Mesenchymal stem cell (in vitro differentiated cells and primary cell): ENCODE data around the gene SYNPR.

Experiments used
- DNase-seq: peaks from one replicate; pipeline ENCODE4 v3.0.0-alpha.2; 2013
- H2AFZ ChIP-seq: one replicate; pipeline ENCODE4 v1.6.1; 2013; ENCODE audit warnings: low read depth, mild to moderate bottlenecking, control low read depth, inconsistent platforms, low read length, moderate library complexity
- H2AK5ac ChIP-seq: 2 replicates; pipeline ENCODE4 v1.6.1; 2013; ENCODE audit warnings: low read length, moderate library complexity, mild to moderate bottlenecking, inconsistent platforms; ENCODE audit not compliant: severe bottlenecking
- H2BK120ac ChIP-seq: one replicate; pipeline ENCODE4 v1.6.1; 2013; ENCODE audit warnings: low read depth, mild to moderate bottlenecking, inconsistent platforms, low read length, moderate library complexity
- H2BK12ac ChIP-seq, 2 experiments: one replicate each; pipeline ENCODE4 v1.6.1; 2013; ENCODE audit warnings: inconsistent platforms in 2 of 2, low read length in 2 of 2, mild to moderate bottlenecking in 2 of 2, moderate library complexity in 2 of 2, control low read depth in 1 of 2
- H2BK15ac ChIP-seq: one replicate; pipeline ENCODE4 v1.6.1; 2013; ENCODE audit warnings: mild to moderate bottlenecking, low read depth, inconsistent platforms; ENCODE audit not compliant: poor library complexity, severe bottlenecking
- H2BK5ac ChIP-seq: 2 replicates; pipeline ENCODE4 v1.6.1; 2013; ENCODE audit warnings: low read depth, mild to moderate bottlenecking, low read length, control low read depth, inconsistent platforms; ENCODE audit not compliant: poor library complexity, severe bottlenecking
- H3K14ac ChIP-seq, 2 experiments: one replicate each; pipeline ENCODE4 v1.6.1; 2013; ENCODE audit warnings: inconsistent platforms in 2 of 2, low read length in 2 of 2, control low read depth in 1 of 2, mild to moderate bottlenecking in 1 of 2, moderate library complexity in 1 of 2
- H3K18ac ChIP-seq, 2 experiments: one replicate each; pipeline ENCODE4 v1.6.1; 2013; ENCODE audit warnings: inconsistent platforms in 2 of 2, low read length in 2 of 2, control low read depth in 1 of 2, low read depth in 1 of 2, mild to moderate bottlenecking in 1 of 2
- H3K23ac ChIP-seq, 2 experiments: one replicate each; pipeline ENCODE4 v1.6.1; 2013; ENCODE audit warnings: inconsistent platforms in 2 of 2, low read length in 2 of 2, mild to moderate bottlenecking in 2 of 2, moderate library complexity in 2 of 2, control low read depth in 1 of 2
- H3K27ac ChIP-seq: 2 replicates; pipeline ENCODE4 v1.5.1; 2013; ENCODE audit warnings: mild to moderate bottlenecking, moderate library complexity, low read length, control low read depth, inconsistent platforms; ENCODE audit not compliant: poor library complexity, severe bottlenecking
- H3K27me3 ChIP-seq, 2 experiments: 2 replicates each; pipeline versions ENCODE4 v1.6.1 to v1.7.0; 2013; ENCODE audit warnings: low read length in 2 of 2, mild to moderate bottlenecking in 2 of 2, moderate library complexity in 2 of 2, control low read depth in 1 of 2, inconsistent platforms in 1 of 2; ENCODE audit not compliant: control insufficient read depth in 1 of 2, insufficient read depth in 1 of 2
- H3K36me3 ChIP-seq, 2 experiments: 2 replicates each; pipeline versions ENCODE4 v1.6.1 to v1.7.0; 2013; ENCODE audit warnings: low read length in 2 of 2, control low read depth in 1 of 2, inconsistent platforms in 1 of 2, low read depth in 1 of 2, mild to moderate bottlenecking in 1 of 2; ENCODE audit not compliant: insufficient read depth in 2 of 2, control insufficient read depth in 1 of 2
- H3K4ac ChIP-seq, 2 experiments: one replicate each; pipeline ENCODE4 v1.6.1; 2013; ENCODE audit warnings: inconsistent platforms in 2 of 2, low read length in 2 of 2, mild to moderate bottlenecking in 2 of 2, moderate library complexity in 2 of 2, control low read depth in 1 of 2, low read depth in 1 of 2
- H3K4me1 ChIP-seq: 2 replicates; pipeline ENCODE4 v1.6.1; 2013; ENCODE audit warnings: low read depth, low read length, control low read depth; ENCODE audit not compliant: control insufficient read depth, insufficient read depth
- H3K4me2 ChIP-seq: 2 replicates; pipeline ENCODE4 v1.6.1; 2013; ENCODE audit warnings: low read length, mild to moderate bottlenecking, inconsistent platforms; ENCODE audit not compliant: poor library complexity, severe bottlenecking
- H3K4me3 ChIP-seq, 2 experiments: 2 replicates each; pipeline versions ENCODE4 v1.5.1 to v1.7.0; 2013; ENCODE audit warnings: low read length in 2 of 2, mild to moderate bottlenecking in 2 of 2, control low read depth in 1 of 2, low read depth in 1 of 2; ENCODE audit not compliant: insufficient read depth in 1 of 2
- H3K79me1 ChIP-seq: replicated peaks from 2 replicates; pipeline ENCODE4 v1.6.1; 2013; ENCODE audit warnings: mild to moderate bottlenecking, control low read depth, low read length, inconsistent platforms; ENCODE audit not compliant: poor library complexity, severe bottlenecking
- H3K9ac ChIP-seq: 2 replicates; pipeline ENCODE4 v1.7.0; 2013; ENCODE audit warnings: mild to moderate bottlenecking, low read length, moderate library complexity
- H3K9me3 ChIP-seq: 2 replicates; pipeline ENCODE4 v1.7.0; 2013; ENCODE audit warnings: mild to moderate bottlenecking, low read length; ENCODE audit not compliant: control insufficient read depth
- H4K8ac ChIP-seq: one replicate; pipeline ENCODE4 v1.6.1; 2013; ENCODE audit warnings: inconsistent platforms, mild to moderate bottlenecking, low read length, moderate library complexity
- H4K91ac ChIP-seq: one replicate; pipeline ENCODE4 v1.6.1; 2013; ENCODE audit warnings: mild to moderate bottlenecking, low read length, inconsistent platforms
- WGBS: methylation state at CpG from one replicate; pipeline ENCODE4 v1.1.7; 2013; ENCODE audit warnings: mixed read lengths; 5-methylcytosine and 5-hydroxymethylcytosine counted together

The SYNPR gene

GRCh38 chr3:63654211-63654610 is 376.1 kb downstream of the SYNPR start:
- Histone ChIP-seq H3K27ac (no peak overlapping the region), H2BK12ac (no peak overlapping the region), H3K23ac (no peak overlapping the region), H3K4me1 (no peaks in the 10 kb centered on the region), H3K4ac (no peak overlapping the region), H3K9me3 (no peaks in the 10 kb centered on the region), H4K91ac (no peak overlapping the region), H4K8ac (no peak overlapping the region), H2AFZ (no peak overlapping the region), H3K79me1 (no peaks in the 10 kb centered on the region), H2AK5ac (no peak overlapping the region), H2BK5ac (no peak overlapping the region), H2BK120ac (no peak overlapping the region), H3K36me3 (no peaks in the 10 kb centered on the region), H3K14ac (no peak overlapping the region), H2BK15ac (no peak overlapping the region), H3K9ac (no peak overlapping the region), H3K4me3 (no peak overlapping the region), H3K27me3 (no peaks in the 10 kb centered on the region), H3K18ac (no peak overlapping the region), H3K4me2 (no peak overlapping the region)
- WGBS: 65% methylated on average over 4 of the region's 4 CpGs
- no peak for DNase-seq

- no peak overlapping the region for H3K27ac ChIP-seq
- WGBS: 81% methylated on average over 5 of the region's 5 CpGs
- H2AFZ ChIP-seq: no peak overlapping the region
- H3K23ac ChIP-seq: no peak overlapping the region
- H3K4ac ChIP-seq: no peak overlapping the region
- H3K9me3 ChIP-seq: no peaks in the 10 kb centered on the region
- H3K36me3 ChIP-seq: no peaks in the 10 kb centered on the region
- DNase-seq: no peak
- no peaks in the 10 kb centered on the region for H3K79me1 ChIP-seq
- no peak overlapping the region for H4K91ac ChIP-seq
- H3K4me1 ChIP-seq: no peaks in the 10 kb centered on the region
- H3K4me3 ChIP-seq: no peak overlapping the region
- no peak overlapping the region for H3K18ac ChIP-seq
- H2AK5ac ChIP-seq: no peak overlapping the region
- no peak overlapping the region for H2BK120ac ChIP-seq
- H3K14ac ChIP-seq: no peak overlapping the region
- H3K4me2 ChIP-seq: no peak overlapping the region
- no peak overlapping the region for H2BK5ac ChIP-seq
- no peak overlapping the region for H4K8ac ChIP-seq
- no peak overlapping the region for H3K9ac ChIP-seq
- no peaks in the 10 kb centered on the region for H3K27me3 ChIP-seq
- no peak overlapping the region for H2BK15ac ChIP-seq
- H2BK12ac ChIP-seq: no peak overlapping the region
These were observed 376.8 kb downstream of the SYNPR start for GRCh38 chr3:63654931-63655330.

GRCh38 chr3:63655519-63655918 is 377.4 kb downstream of the SYNPR start:
- H2AFZ ChIP-seq: no peak overlapping the region
- no peaks in the 10 kb centered on the region for H3K27me3 ChIP-seq
- H3K4me1 ChIP-seq: no peaks in the 10 kb centered on the region
- no peak overlapping the region for H2BK120ac ChIP-seq
- H3K14ac ChIP-seq: no peak overlapping the region
- H2BK5ac ChIP-seq: no peak overlapping the region
- no peak overlapping the region for H3K23ac ChIP-seq
- H2AK5ac ChIP-seq: no peak overlapping the region
- no peak overlapping the region for H3K27ac ChIP-seq
- H4K8ac ChIP-seq: no peak overlapping the region
- no peak overlapping the region for H3K4me2 ChIP-seq
- H3K36me3 ChIP-seq: no peaks in the 10 kb centered on the region
- H2BK12ac ChIP-seq: no peak overlapping the region
- H3K9ac ChIP-seq: no peak overlapping the region
- H4K91ac ChIP-seq: no peak overlapping the region
- no peak overlapping the region for H2BK15ac ChIP-seq
- DNase-seq: no peak
- no peak overlapping the region for H3K4ac ChIP-seq
- H3K9me3 ChIP-seq: no peaks in the 10 kb centered on the region
- no peak overlapping the region for H3K4me3 ChIP-seq
- H3K18ac ChIP-seq: no peak overlapping the region
- WGBS: 52% methylated on average over 3 of the region's 4 CpGs
- no peaks in the 10 kb centered on the region for H3K79me1 ChIP-seq

GRCh38 chr3:63656786-63657185 is 378.7 kb downstream of the SYNPR start:
- Histone ChIP-seq H3K4ac (no peak overlapping the region), H2BK5ac (no peak overlapping the region), H3K23ac (no peak overlapping the region), H4K8ac (no peak overlapping the region), H3K9me3 (no peaks in the 10 kb centered on the region), H3K27ac (no peak overlapping the region), H3K4me2 (no peak overlapping the region), H3K9ac (peak overlapping the region; percentile 70), H2BK15ac (no peak overlapping the region), H2AFZ (no peak overlapping the region), H2BK12ac (no peak overlapping the region), H3K14ac (no peak overlapping the region), H2AK5ac (no peak overlapping the region), H3K4me3 (peak overlapping the region in 1 of 2 experiments; percentile 35), H3K36me3 (no peaks in the 10 kb centered on the region), H3K18ac (no peak overlapping the region), H3K4me1 (no peaks in the 10 kb centered on the region), H3K27me3 (no peaks in the 10 kb centered on the region), H3K79me1 (no peaks in the 10 kb centered on the region), H2BK120ac (no peak overlapping the region), H4K91ac (no peak overlapping the region)
- 76% methylated on average over 5 of the region's 6 CpGs for WGBS
- DNase-seq: no peak
